Panc1 (cell line): Measurements from ENCODE around the gene BUB3.

ENCODE experiments used
- CTCF ChIP-seq: fragments of 450-650 bp; IDR thresholded peaks from 2 replicates; pipeline ENCODE4 v1.5.1; 2017; ENCODE audit warnings: mild to moderate bottlenecking
- POLR2AphosphoS5 ChIP-seq: IDR thresholded peaks from 2 replicates; pipeline ENCODE4 v1.6.1; 2012; ENCODE audit warnings: mild to moderate bottlenecking, low read depth, low read length, moderate library complexity

GRCh38 chr10:123149568-123150270 lies 4.5 kb upstream of the BUB3 start:
- no peak for TF ChIP-seq CTCF
- no peak for TF ChIP-seq POLR2AphosphoS5
